Hematopoietic multipotent progenitor cell treated with erythropoietin and hydrocortisone succinate and interleukin-3 and kit ligand, for 4 days (in vitro differentiated cells): ENCODE data around the gene PPIA.
"Not testable (repeated sequence)": the region's sequence is repeated elsewhere in the genome, so short reads cannot be mapped to it uniquely, and the experiment has no call there.

Experiments used
- DNase-seq: peaks from one replicate; pipeline ENCODE4 v3.0.0-alpha.2; 2015

Gene PPIA

GRCh38 chr7:44843440-44843839, 47.0 kb downstream of the PPIA start:
- DNase-seq: not testable (repeated sequence)

- DNase-seq: peak; percentile 42
These were observed 49.0 kb downstream of the PPIA start for GRCh38 chr7:44845451-44845850.

- DNase-seq: not testable (repeated sequence)
These were observed 49.9 kb downstream of the PPIA start for GRCh38 chr7:44846390-44846789.

GRCh38 chr7:44846816-44847508, 50.5 kb downstream of the PPIA start:
- peak; percentile 98 for DNase-seq

GRCh38 chr7:44847509-44847919, 51.0 kb downstream of the PPIA start:
- no peak for DNase-seq

- peak; percentile 100 for DNase-seq
These were observed 51.6 kb downstream of the PPIA start, which contains the start of gene H2AZ2 for GRCh38 chr7:44847920-44848634. Gene H2AZ2 (minus strand): TSS chr7:44848087. CDS start chr7:44847971, 116 bp downstream.

- no peak for DNase-seq
These were observed 52.9 kb downstream of the PPIA start for GRCh38 chr7:44849259-44849884.

- peak; percentile 31 for DNase-seq
These were observed 53.5 kb downstream of the PPIA start for GRCh38 chr7:44849885-44850544.

GRCh38 chr7:44852590-44852989, 56.1 kb downstream of the PPIA start:
- no peak for DNase-seq
